Endodermal cell (in vitro differentiated cells): ENCODE measurements around the gene NETO2. TPM values are rescaled to one million over a fixed set of nuclear protein-coding genes. Genes with fewer than 3 reads are reported as not detected.

Experiments used
- DNase-seq: peaks from one replicate; pipeline ENCODE4 v3.0.0-alpha.2; 2017
- H3K27ac ChIP-seq: 2 replicates; pipeline ENCODE4 v1.5.1; 2013; ENCODE audit warnings: mild to moderate bottlenecking, low read depth, low read length, moderate library complexity
- H3K27me3 ChIP-seq: 2 replicates; pipeline ENCODE4 v1.6.1; 2013; ENCODE audit warnings: mild to moderate bottlenecking, low read length, moderate library complexity; ENCODE audit not compliant: insufficient read depth, control insufficient read depth, poor library complexity, severe bottlenecking
- H3K36me3 ChIP-seq: 2 replicates; pipeline ENCODE4 v1.7.0; 2013; ENCODE audit warnings: mild to moderate bottlenecking, low read length, moderate library complexity; ENCODE audit not compliant: control insufficient read depth, insufficient read depth
- H3K4me1 ChIP-seq: one replicate; pipeline ENCODE4 v1.7.0; 2013; ENCODE audit warnings: low read length; ENCODE audit not compliant: control insufficient read depth, insufficient read depth
- H3K4me3 ChIP-seq: 2 replicates; pipeline ENCODE4 v1.5.1; 2013; ENCODE audit warnings: mild to moderate bottlenecking, low read length, moderate library complexity
- H3K9ac ChIP-seq: 2 replicates; pipeline ENCODE4 v1.6.1; 2013; ENCODE audit warnings: mild to moderate bottlenecking, low read length, moderate library complexity; ENCODE audit not compliant: poor library complexity, severe bottlenecking; ENCODE audit errors: extremely low read depth
- H3K9me3 ChIP-seq: 2 replicates; pipeline ENCODE4 v1.6.1; 2013; ENCODE audit warnings: mild to moderate bottlenecking, low read length, moderate library complexity; ENCODE audit not compliant: control insufficient read depth
- H3K27ac Mint-ChIP-seq: 2 replicates; pipeline ENCODE4 v1.8.0; 2020; ENCODE audit warnings: mixed read lengths
- H3K27me3 Mint-ChIP-seq: 2 replicates; pipeline ENCODE4 v1.8.0; 2021; ENCODE audit warnings: mild to moderate bottlenecking, mixed read lengths; ENCODE audit not compliant: insufficient read depth
- H3K36me3 Mint-ChIP-seq: 2 replicates; pipeline ENCODE4 v1.8.0; 2020; ENCODE audit warnings: low read depth, mixed read lengths
- H3K4me1 Mint-ChIP-seq: 2 replicates; pipeline ENCODE4 v1.8.0; 2020; ENCODE audit warnings: mixed read lengths
- H3K4me3 Mint-ChIP-seq: 2 replicates; pipeline ENCODE4 v1.8.0; 2020; ENCODE audit warnings: mild to moderate bottlenecking, moderate library complexity, mixed read lengths
- H3K9me3 Mint-ChIP-seq: 2 replicates; pipeline ENCODE4 v1.8.0; 2020; ENCODE audit warnings: mild to moderate bottlenecking, mixed read lengths
- CTCF ChIP-seq: fragments of 200-600 bp; sonication (generic); conservative IDR thresholded peaks from 2 replicates; pipeline ENCODE4 v1.5.0; 2021; ENCODE audit warnings: antibody characterized with exemption, mild to moderate bottlenecking
- WGBS, 2 experiments: methylation state at CpG; one replicate each; pipeline versions ENCODE4 v1.1.5 to v1.1.7; 2013; ENCODE audit warnings: missing lambda C conversion rate in 2 of 2, mixed read lengths in 1 of 2; ENCODE audit not compliant: insufficient coverage in 1 of 2, insufficient read length in 1 of 2; 5-methylcytosine and 5-hydroxymethylcytosine counted together
- total RNA-seq, 2 donors: library from RNA; stranded (reverse); fragmentation: NEBNext Ultra II Directional in 1 of 2; extraction: Animal tissue kit (Norgen Biotek cat#: 25700) in 1 of 2; gene quantifications; 2 replicates in 1 of 2; 3 replicates in 1 of 2; pipeline ENCODE4 v1.2.1, GENCODE V29; 2021

The NETO2 gene
- total RNA-seq, 2 donors from 2014 or later = 18.4 to 36.3 TPM

- no peaks in the 10 kb centered on the region for H3K36me3 Mint-ChIP-seq
- H3K27me3 ChIP-seq = peaks cover 5% of the 10 kb centered on the region
- 8 to 13% methylated on average over 10 to 67 of the region's 67 CpGs for WGBS, 2 experiments
- no peaks in the 10 kb centered on the region for H3K9me3 ChIP-seq
- no peaks in the 10 kb centered on the region for H3K4me1 ChIP-seq
- H3K27ac ChIP-seq = no peak overlapping the region
- H3K36me3 ChIP-seq = no peaks in the 10 kb centered on the region
- H3K4me1 Mint-ChIP-seq = no peaks in the 10 kb centered on the region
- peak overlapping the region; percentile 78 for H3K4me3 ChIP-seq
- peak overlapping the region; percentile 63 for H3K4me3 Mint-ChIP-seq
- peaks cover 23% of the 10 kb centered on the region for H3K27me3 Mint-ChIP-seq
- DNase-seq = peak; percentile 95
- no peak overlapping the region for H3K27ac Mint-ChIP-seq
- TF ChIP-seq CTCF = peak; percentile 99
- H3K9ac ChIP-seq = peak overlapping the region; percentile 34
- no peaks in the 10 kb centered on the region for H3K9me3 Mint-ChIP-seq
These were observed 105.8 kb downstream of the NETO2 start for GRCh38 chr16:47037746-47038458.

GRCh38 chr16:47037396-47037745 lies 106.4 kb downstream of the NETO2 start:
- H3K27me3 Mint-ChIP-seq = peaks cover 23% of the 10 kb centered on the region
- peak overlapping the region; percentile 63 for H3K4me3 Mint-ChIP-seq
- Histone ChIP-seq H3K9ac (no peak overlapping the region), H3K27ac (no peak overlapping the region), H3K4me1 (no peaks in the 10 kb centered on the region), H3K36me3 (no peaks in the 10 kb centered on the region), H3K4me3 (peak overlapping the region; percentile 78), H3K27me3 (peaks cover 5% of the 10 kb centered on the region), H3K9me3 (no peaks in the 10 kb centered on the region)
- H3K36me3 Mint-ChIP-seq = no peaks in the 10 kb centered on the region
- no peaks in the 10 kb centered on the region for H3K4me1 Mint-ChIP-seq
- 13 to 21% methylated on average over 5 to 24 of the region's 24 CpGs for WGBS, 2 experiments
- no peaks in the 10 kb centered on the region for H3K9me3 Mint-ChIP-seq
- peak; percentile 74 for DNase-seq
- no peak overlapping the region for H3K27ac Mint-ChIP-seq
- TF ChIP-seq CTCF = no peak

GRCh38 chr16:47036201-47036600 lies 107.5 kb downstream of the NETO2 start:
- Mint-ChIP-seq H3K9me3 (no peaks in the 10 kb centered on the region), H3K4me1 (no peaks in the 10 kb centered on the region), H3K27ac (no peak overlapping the region), H3K27me3 (peaks cover 23% of the 10 kb centered on the region), H3K4me3 (no peak overlapping the region), H3K36me3 (no peaks in the 10 kb centered on the region)
- Histone ChIP-seq H3K27ac (no peak overlapping the region), H3K4me1 (no peaks in the 10 kb centered on the region), H3K36me3 (no peaks in the 10 kb centered on the region), H3K9ac (no peak overlapping the region), H3K9me3 (no peaks in the 10 kb centered on the region), H3K27me3 (peaks cover 5% of the 10 kb centered on the region), H3K4me3 (no peak overlapping the region)
- WGBS, 2 experiments = 87 to 89% methylated on average over 3 to 5 of the region's 5 CpGs
- peak; percentile 25 for TF ChIP-seq CTCF
- no peak for DNase-seq
